Measurements from ENCODE around the gene R3HDM2. TPM values are rescaled to one million over a fixed set of nuclear protein-coding genes. Genes with fewer than 3 reads are reported as not detected.

Gene R3HDM2
- total RNA-seq, 1 experiment from 2014 or later = 34.7 TPM

GRCh38 chr12:57467212-57467874 is 36.5 kb upstream of the R3HDM2 start:
- H3K27me3 Mint-ChIP-seq (ENCODE audit: low read depth) = peaks cover 24% of the 10 kb centered on the region

GRCh38 chr12:57465747-57466505 is 35.1 kb upstream of the R3HDM2 start:
- TF ChIP-seq FOXP4 (CRISPR knock-in tag; IDR thresholded peaks at IDR 0.05) (no peak), ZNF281 (CRISPR knock-in tag; IDR thresholded peaks at IDR 0.05) (no peak)
- ATAC-seq (no peak), DNase-seq (ENCODE audit: low spot score) (no peak)
- POLR2A ChIA-PET = no interaction called here
- CTCF ChIA-PET = interaction anchor here (1.5 kb wide), 1 partner anchor 10 kb away, joined by 12 read pairs; no protein-coding TSS in a partner anchor
- H3K9me3 Mint-ChIP-seq = no peaks in the 10 kb centered on the region
- H3K4me3 Mint-ChIP-seq = no peak overlapping the region
- peaks cover 9% of the 10 kb centered on the region for H3K27me3 Mint-ChIP-seq (ENCODE audit: low read depth)
- H3K4me1 Mint-ChIP-seq = peaks cover 9% of the 10 kb centered on the region
- H3K27ac Mint-ChIP-seq = no peak overlapping the region; the same call in 1 of the 2 replicates
- 0 out of 2 replicates have a peak, but pooled peaks cover 3% of the 10 kb centered on the region for H3K36me3 Mint-ChIP-seq

More at GRCh38 chr12:57467212-57467874, 36.5 kb upstream of the R3HDM2 start:
- Mint-ChIP-seq H3K4me3 (no peak overlapping the region), H3K4me1 (peaks cover 9% of the 10 kb centered on the region), H3K27ac (no peak overlapping the region), H3K36me3 (0 out of 2 replicates have a peak, but pooled peaks cover 3% of the 10 kb centered on the region), H3K9me3 (no peaks in the 10 kb centered on the region)
- no peak for DNase-seq (ENCODE audit: low spot score)
- TF ChIP-seq FOXJ3 (CRISPR knock-in tag; IDR thresholded peaks at IDR 0.05; ENCODE audit: borderline replicate concordance) (no peak), CREB1 (CRISPR knock-in tag; IDR thresholded peaks at IDR 0.05) (no peak), CBFB (CRISPR knock-in tag; IDR thresholded peaks at IDR 0.05; ENCODE audit: low read depth) (no peak)
- ATAC-seq = no peak
- CTCF ChIA-PET = no interaction called here
- POLR2A ChIA-PET = no interaction called here

- Mint-ChIP-seq H3K36me3 (0 out of 2 replicates have a peak, but pooled peaks cover 3% of the 10 kb centered on the region), H3K4me3 (no peak overlapping the region), H3K27me3 (ENCODE audit: low read depth) (peaks cover 9% of the 10 kb centered on the region), H3K4me1 (peaks cover 12% of the 10 kb centered on the region), H3K9me3 (no peaks in the 10 kb centered on the region), H3K27ac (no peak overlapping the region)
- no peak for DNase-seq (ENCODE audit: low spot score)
- no peak for ATAC-seq
- ChIA-PET CTCF (interaction anchor here (1.5 kb wide), 1 partner anchor 11 kb away, joined by 12 read pairs; no protein-coding TSS in a partner anchor), POLR2A (no interaction called here)
- no peak for TF ChIP-seq ARID4B (CRISPR knock-in tag; IDR thresholded peaks at IDR 0.05; ENCODE audit: borderline replicate concordance)
- TF ChIP-seq GTF2I (CRISPR knock-in tag; conservative IDR thresholded peaks at IDR 0.05) = no peak
- no peak for TF ChIP-seq ATF1 (CRISPR knock-in tag; IDR thresholded peaks at IDR 0.05)
- no peak for TF ChIP-seq AFF4 (CRISPR knock-in tag; IDR thresholded peaks at IDR 0.05; ENCODE audit: borderline replicate concordance)
- TF ChIP-seq FOXK1 (CRISPR knock-in tag; IDR thresholded peaks at IDR 0.05) = no peak
- no peak for TF ChIP-seq NFE2L1 (CRISPR knock-in tag; IDR thresholded peaks at IDR 0.05)
- TF ChIP-seq SP1 (CRISPR knock-in tag; conservative IDR thresholded peaks at IDR 0.05) = no peak
- TF ChIP-seq KAT7 (CRISPR knock-in tag; IDR thresholded peaks at IDR 0.05; ENCODE audit: borderline replicate concordance) = no peak
- no peak for TF ChIP-seq PREB (CRISPR knock-in tag; IDR thresholded peaks at IDR 0.05; ENCODE audit: borderline replicate concordance)
Observed at GRCh38 chr12:57465030-57465746, 34.3 kb upstream of the R3HDM2 start.

All from WTC11 (cell line).